ACC112 (cell line): Measurements from ENCODE around the gene KAT6B.
"Not testable (repeated sequence)": the region's sequence is repeated elsewhere in the genome, so short reads cannot be mapped to it uniquely, and the experiment has no call there.

ENCODE experiments used
- H2AFZ ChIP-seq: fragments of 200-600 bp; sonication (generic); one replicate; pipeline ENCODE4 v1.6.0; 2017; ENCODE audit warnings: antibody characterized with exemption, low read length; ENCODE audit not compliant: unreplicated experiment
- H3K27ac ChIP-seq: fragments of 200-600 bp; sonication (generic); 2 replicates; pipeline ENCODE4 v1.5.1; 2014; ENCODE audit warnings: low read depth, mild to moderate bottlenecking, antibody characterized with exemption, low read length, moderate library complexity
- H3K27me3 ChIP-seq: fragments of 200-600 bp; sonication (generic); 2 replicates; pipeline ENCODE4 v1.6.1; 2014; ENCODE audit warnings: mild to moderate bottlenecking, antibody characterized with exemption, low read length, moderate library complexity, mixed read lengths; ENCODE audit not compliant: insufficient read depth
- H3K36me3 ChIP-seq: fragments of 200-600 bp; sonication (generic); 2 replicates; pipeline ENCODE4 v1.6.1; 2016; ENCODE audit warnings: mild to moderate bottlenecking, antibody characterized with exemption, low read length, moderate library complexity, mixed read lengths; ENCODE audit not compliant: insufficient read depth
- H3K4me1 ChIP-seq: fragments of 200-600 bp; sonication (generic); one replicate; pipeline ENCODE4 v1.6.1; 2016; ENCODE audit warnings: low read length, mixed read lengths; ENCODE audit not compliant: insufficient read depth, unreplicated experiment, control insufficient read depth
- H3K4me3 ChIP-seq: fragments of 200-600 bp; sonication (generic); 2 replicates; pipeline ENCODE4 v1.5.1; 2014; ENCODE audit warnings: mild to moderate bottlenecking, low read depth, low read length
- H3K79me2 ChIP-seq: fragments of 200-600 bp; sonication (generic); one replicate; pipeline ENCODE4 v1.6.0; 2016; ENCODE audit warnings: low read length; ENCODE audit not compliant: control insufficient read depth, unreplicated experiment, insufficient read depth

The KAT6B gene

DNA sequence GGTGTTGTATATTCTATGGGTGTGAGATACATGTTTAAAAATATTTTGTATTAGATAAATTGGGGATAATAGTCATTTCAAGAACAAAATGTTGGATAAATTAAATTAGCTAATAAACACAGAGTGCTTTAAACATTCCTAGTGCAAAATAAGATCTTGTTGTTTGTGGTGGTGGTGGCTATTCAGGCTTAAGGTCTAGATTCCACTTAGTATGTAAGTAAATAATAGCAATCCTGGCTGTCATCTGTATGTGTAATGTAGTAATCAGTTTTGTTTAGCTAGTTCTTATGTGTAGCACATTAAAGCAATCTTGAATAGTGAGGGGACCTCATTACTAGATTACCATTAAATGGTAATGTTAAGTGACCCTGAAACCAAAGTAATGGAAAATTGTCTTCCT, 48.7 kb downstream of the KAT6B start:
- Histone ChIP-seq H2AFZ (no peak overlapping the region), H3K27me3 (no peaks in the 10 kb centered on the region), H3K4me1 (no peaks in the 10 kb centered on the region), H3K4me3 (no peak overlapping the region), H3K79me2 (peaks cover 7% of the 10 kb centered on the region), H3K27ac (no peak overlapping the region), H3K36me3 (no peaks in the 10 kb centered on the region)

DNA sequence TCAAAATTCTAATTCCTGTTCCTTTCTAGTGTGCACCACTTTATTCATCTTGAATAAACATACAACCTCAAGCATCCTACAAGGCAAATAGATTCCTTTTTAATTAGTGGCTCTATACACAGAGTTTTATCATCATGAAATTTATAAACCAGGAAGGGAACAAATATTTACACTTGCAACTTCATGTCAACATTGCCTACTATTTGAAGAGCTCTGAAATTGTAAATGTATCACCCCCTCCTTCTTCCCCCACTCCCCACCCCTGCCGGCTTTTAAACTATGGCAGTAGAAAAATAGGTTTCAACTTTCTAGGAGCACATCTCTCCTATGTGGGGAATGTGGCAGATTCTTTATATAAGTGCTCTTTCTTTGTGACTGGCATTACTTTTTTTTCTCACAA, 49.6 kb downstream of the KAT6B start:
- no peaks in the 10 kb centered on the region for H3K27me3 ChIP-seq
- no peak overlapping the region for H3K4me3 ChIP-seq
- H2AFZ ChIP-seq = no peak overlapping the region
- no peaks in the 10 kb centered on the region for H3K36me3 ChIP-seq
- no peak overlapping the region for H3K27ac ChIP-seq
- no peaks in the 10 kb centered on the region for H3K4me1 ChIP-seq
- H3K79me2 ChIP-seq = peaks cover 7% of the 10 kb centered on the region

DNA sequence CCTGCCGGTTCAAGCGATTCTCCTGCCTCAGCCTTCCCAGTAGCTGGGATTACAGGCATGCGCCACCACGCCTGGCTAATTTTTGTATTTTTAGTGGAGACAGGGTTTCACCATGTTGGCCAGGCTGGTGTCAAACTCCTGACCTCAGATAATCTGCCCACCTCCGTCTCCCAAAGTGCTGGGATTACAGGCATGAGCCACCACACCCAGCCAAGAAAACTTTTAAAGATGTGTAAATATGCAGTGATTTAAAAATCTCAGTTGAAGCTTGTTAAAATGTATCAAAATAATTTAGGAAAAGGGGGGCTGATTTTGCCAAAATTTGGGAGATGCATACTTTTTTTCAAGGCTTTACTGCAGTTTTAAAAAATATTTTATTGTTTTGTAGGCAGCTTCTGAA, 50.7 kb downstream of the KAT6B start:
- H3K27me3 ChIP-seq, H3K27ac ChIP-seq, H2AFZ ChIP-seq, H3K36me3 ChIP-seq, H3K4me1 ChIP-seq, H3K4me3 ChIP-seq: not testable (repeated sequence)
- peaks cover 10% of the 10 kb centered on the region for H3K79me2 ChIP-seq

DNA sequence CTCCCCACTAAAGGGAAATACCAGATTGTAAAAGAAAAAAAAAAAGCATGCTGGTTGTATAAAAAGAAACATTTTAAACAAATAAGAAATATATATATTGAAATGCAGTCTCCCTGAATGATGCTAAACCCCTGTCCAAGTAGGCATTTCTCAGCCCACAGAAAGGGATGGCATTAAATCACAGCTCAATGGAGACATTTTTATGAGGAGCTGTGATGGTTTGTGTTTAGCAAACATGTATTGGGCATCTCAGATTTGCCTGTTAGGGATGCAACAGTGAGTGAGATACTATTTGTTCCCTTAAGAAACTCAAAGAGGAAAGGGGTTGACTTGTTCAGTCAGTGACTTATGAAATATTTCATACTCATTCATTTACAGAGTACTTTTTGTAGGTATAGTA, 51.5 kb downstream of the KAT6B start:
- peaks cover 11% of the 10 kb centered on the region for H3K4me1 ChIP-seq
- H3K4me3 ChIP-seq = no peak overlapping the region
- no peak overlapping the region for H3K27ac ChIP-seq
- no peaks in the 10 kb centered on the region for H3K36me3 ChIP-seq
- H3K79me2 ChIP-seq = peaks cover 11% of the 10 kb centered on the region
- no peaks in the 10 kb centered on the region for H3K27me3 ChIP-seq
- no peak overlapping the region for H2AFZ ChIP-seq

DNA sequence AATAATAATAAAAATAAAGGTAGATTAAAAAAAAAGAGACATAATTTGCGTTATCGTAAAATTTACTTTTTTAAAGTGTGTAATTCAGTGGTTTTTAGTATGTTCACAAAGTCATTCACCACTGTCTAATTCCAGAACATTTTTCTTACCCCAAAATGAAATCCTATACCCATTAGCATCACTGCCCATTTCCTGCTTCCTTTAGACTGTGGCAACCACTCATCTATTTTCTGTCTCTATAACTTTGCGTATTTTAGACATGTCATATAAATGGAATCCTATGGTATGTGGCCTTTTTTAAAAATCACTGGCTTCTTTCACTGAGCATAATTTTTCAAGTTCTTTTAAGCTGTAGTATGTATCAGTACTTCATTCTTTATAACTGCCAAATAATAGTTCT, 53.6 kb downstream of the KAT6B start:
- Histone ChIP-seq H3K36me3 (no peaks in the 10 kb centered on the region), H2AFZ (no peak overlapping the region), H3K79me2 (peaks cover 12% of the 10 kb centered on the region), H3K27me3 (no peaks in the 10 kb centered on the region), H3K27ac (no peak overlapping the region), H3K4me3 (no peak overlapping the region), H3K4me1 (peaks cover 14% of the 10 kb centered on the region)

DNA sequence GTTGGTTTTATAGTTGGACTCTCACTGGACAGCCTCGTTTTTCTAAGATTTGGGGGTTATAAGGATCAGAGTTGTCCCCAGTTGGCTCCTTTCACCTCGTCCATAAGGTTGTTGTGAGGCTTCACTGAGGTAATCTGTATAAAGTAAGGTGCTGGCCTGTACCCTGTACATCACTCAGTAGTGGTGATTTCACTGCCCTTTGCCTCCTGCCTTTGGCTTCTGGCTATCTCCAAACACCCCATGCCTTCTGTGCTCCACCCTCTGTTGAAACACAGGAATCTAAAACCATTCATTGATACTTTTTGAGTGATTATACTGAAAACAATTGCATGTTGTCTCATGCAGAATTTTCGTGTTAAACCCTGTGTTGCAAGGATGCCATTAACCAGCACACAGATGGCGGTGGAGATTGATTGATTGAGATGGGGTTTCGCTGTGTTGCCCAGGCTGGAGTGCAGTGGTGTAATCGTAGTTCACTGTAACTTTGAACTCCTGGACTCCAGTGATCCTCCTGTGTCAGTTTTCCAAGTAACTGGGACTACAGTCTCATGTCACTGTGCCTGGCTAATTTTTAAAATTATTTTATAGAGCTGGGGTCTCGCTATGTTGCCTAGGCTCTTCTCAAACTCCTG, 55.0 kb downstream of the KAT6B start:
- H3K27ac ChIP-seq = no peak overlapping the region
- peaks cover 14% of the 10 kb centered on the region for H3K4me1 ChIP-seq

DNA sequence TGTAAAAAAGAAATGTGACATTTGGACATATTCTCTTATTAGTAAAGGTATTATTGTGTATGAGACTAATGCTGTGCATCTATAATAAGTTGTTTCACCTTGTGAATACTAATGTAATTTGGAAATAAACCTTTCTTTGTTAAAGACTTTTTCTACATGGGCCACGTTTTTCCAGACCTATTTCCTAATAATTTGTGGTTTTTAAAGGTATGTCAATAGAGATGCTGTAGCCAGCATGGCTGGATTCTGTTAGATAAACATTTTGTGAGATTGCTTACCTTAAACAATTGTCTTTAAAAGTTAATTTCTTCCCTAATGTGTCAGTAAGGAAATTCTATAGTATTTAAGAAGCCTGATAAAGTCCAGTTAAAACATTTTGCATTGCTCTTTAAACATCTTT, 56.0 kb downstream of the KAT6B start:
- peaks cover 14% of the 10 kb centered on the region for H3K4me1 ChIP-seq
- no peak overlapping the region for H3K27ac ChIP-seq
- H3K79me2 ChIP-seq = peaks cover 12% of the 10 kb centered on the region
- no peak overlapping the region for H2AFZ ChIP-seq
- no peaks in the 10 kb centered on the region for H3K27me3 ChIP-seq
- no peak overlapping the region for H3K4me3 ChIP-seq
- H3K36me3 ChIP-seq = no peaks in the 10 kb centered on the region

More for the DNA sequence above, 55.0 kb downstream of the KAT6B start:
- peaks cover 12% of the 10 kb centered on the region for H3K79me2 ChIP-seq
- no peak overlapping the region for H2AFZ ChIP-seq
- H3K36me3 ChIP-seq = no peaks in the 10 kb centered on the region
- no peaks in the 10 kb centered on the region for H3K27me3 ChIP-seq
- H3K4me3 ChIP-seq = no peak overlapping the region

DNA sequence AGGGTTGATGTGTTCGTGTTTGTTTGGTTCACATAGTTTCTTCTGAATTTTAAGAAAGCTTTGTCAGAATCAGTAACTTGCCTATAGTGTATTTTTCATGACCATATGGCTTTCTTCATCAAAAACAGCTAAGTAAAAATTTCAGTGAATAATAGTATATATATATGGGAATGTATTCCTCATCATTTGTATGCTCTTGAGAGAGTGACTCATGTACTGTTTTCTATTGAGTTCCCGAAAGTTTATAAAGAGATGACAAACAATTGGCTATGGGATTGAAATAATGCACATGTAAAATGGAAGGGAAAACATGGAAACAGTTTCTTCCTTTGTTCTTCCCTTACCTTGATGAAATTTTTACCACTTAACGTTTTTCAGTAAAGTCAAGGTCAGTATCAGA, 56.4 kb downstream of the KAT6B start:
- Histone ChIP-seq H3K4me1 (peaks cover 14% of the 10 kb centered on the region), H3K27me3 (no peaks in the 10 kb centered on the region), H3K27ac (no peak overlapping the region), H3K36me3 (no peaks in the 10 kb centered on the region), H2AFZ (no peak overlapping the region), H3K4me3 (no peak overlapping the region), H3K79me2 (peaks cover 12% of the 10 kb centered on the region)

DNA sequence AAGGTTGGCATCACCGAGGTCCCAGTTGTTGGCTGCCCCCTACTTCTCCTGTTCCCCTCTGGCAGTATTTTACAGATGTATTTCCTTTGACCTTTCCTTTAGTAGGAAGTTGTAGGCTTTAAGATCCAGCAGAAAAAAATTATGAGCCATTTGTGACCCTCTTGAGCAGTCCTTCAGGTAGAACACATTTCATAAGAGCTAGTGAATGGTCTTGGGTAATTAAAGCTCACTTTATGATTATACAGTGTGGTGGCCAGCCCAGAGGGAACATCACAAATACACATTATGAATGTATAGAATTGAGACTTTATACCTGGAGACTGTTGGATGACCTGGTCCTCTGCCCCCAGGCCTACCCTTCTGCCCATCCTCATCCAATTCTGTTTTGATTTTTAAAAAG, 57.0 kb downstream of the KAT6B start:
- H3K79me2 ChIP-seq = peaks cover 12% of the 10 kb centered on the region
- no peak overlapping the region for H3K4me3 ChIP-seq
- no peak overlapping the region for H3K27ac ChIP-seq
- no peak overlapping the region for H2AFZ ChIP-seq
- H3K27me3 ChIP-seq = no peaks in the 10 kb centered on the region
- peaks cover 14% of the 10 kb centered on the region for H3K4me1 ChIP-seq
- no peaks in the 10 kb centered on the region for H3K36me3 ChIP-seq

DNA sequence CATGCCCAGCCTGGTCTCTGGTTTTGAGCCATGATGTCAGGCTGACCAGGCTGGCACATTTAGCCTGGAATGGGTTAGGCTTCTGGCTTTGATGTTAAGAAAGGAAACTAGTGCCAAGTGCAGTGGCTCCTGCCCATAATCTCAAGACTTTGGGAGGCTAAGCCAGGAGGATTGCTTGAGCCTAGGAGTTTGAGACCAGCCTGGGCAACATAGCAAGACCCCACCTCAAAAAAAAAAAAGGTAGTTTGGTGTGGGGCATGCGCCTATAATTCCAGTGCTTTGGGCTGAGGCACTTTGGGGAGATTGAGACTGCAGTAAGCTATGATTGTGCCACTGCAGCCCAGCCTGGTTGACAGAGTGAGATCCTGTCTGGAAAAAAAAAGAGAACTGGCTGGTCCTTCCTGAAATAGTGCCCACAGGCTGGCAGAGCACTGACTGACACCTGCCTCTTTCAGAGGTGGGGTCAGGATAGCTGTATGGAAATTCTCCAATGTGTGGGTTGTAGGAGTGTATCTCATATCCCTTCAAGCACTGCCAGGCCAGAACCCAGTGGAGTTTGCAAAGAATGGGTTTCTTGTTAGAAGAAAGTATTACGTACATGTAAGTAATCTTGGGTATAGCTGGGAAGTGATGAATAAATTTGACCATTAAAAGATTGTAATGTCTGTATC, 61.3 kb downstream of the KAT6B start:
- no peak overlapping the region for H3K4me3 ChIP-seq
- H3K27ac ChIP-seq = no peak overlapping the region
- peaks cover 9% of the 10 kb centered on the region for H3K4me1 ChIP-seq
- peaks cover 9% of the 10 kb centered on the region for H3K79me2 ChIP-seq
- H3K27me3 ChIP-seq = no peaks in the 10 kb centered on the region
- H3K36me3 ChIP-seq = no peaks in the 10 kb centered on the region
- no peak overlapping the region for H2AFZ ChIP-seq

DNA sequence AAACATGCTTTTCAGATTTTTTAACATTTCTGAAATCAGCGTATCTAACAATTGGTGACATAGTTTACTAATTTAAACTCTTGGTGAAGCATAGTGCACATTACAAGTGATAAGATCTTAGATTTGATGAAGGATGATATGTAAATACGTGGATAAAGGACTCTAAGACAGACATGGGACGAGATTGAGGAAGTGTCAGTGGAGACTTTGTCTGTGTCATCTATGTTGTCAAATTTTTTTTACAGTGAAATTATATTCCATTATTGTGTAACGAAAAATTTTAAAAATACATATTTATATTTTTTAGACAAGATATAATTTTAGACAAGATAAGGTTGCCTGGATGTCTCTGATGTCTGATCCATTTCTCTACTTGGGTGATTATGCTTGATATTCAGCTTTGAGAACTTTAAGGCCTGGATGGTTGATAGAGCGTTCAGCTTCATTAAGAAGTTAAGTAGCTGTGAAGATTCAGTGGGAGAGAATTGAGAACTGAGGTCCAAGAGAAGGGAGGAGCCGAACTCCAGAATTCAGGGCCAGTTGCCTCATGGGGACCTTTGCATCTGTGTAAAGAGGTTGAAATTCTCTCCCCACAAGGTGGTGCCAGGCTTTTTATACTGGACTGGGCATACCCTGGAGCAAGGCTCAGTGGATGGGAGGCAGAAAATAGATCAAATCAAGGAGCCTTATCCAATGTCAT, 62.7 kb downstream of the KAT6B start:
- no peak overlapping the region for H3K27ac ChIP-seq
- H3K36me3 ChIP-seq = no peaks in the 10 kb centered on the region
- H3K4me1 ChIP-seq = peaks cover 4% of the 10 kb centered on the region
- H3K27me3 ChIP-seq = no peaks in the 10 kb centered on the region
- H2AFZ ChIP-seq = no peak overlapping the region
- peaks cover 3% of the 10 kb centered on the region for H3K79me2 ChIP-seq
- H3K4me3 ChIP-seq = no peak overlapping the region
